H1 (cell line): Measurements from ENCODE around the gene KIF22. TPM values are rescaled to one million over a fixed set of nuclear protein-coding genes. Genes with fewer than 3 reads are reported as not detected.
"Not testable (repeated sequence)": the region's sequence is repeated elsewhere in the genome, so short reads cannot be mapped to it uniquely, and the experiment has no call there.

Experiments used
- CTCF ChIA-PET: fragments of 300-600 bp; sonication (Branson Sonifier 250); formaldehyde crosslinking; loops from one replicate; lab custom pipeline; 2021; ENCODE audit not compliant: partially characterized antibody; lab: Charles Lee
- POLR2A ChIA-PET: fragments of 300-600 bp; sonication (Branson Sonifier 250); formaldehyde crosslinking; loops from one replicate; lab custom pipeline; 2021; ENCODE audit warnings: inconsistent platforms; ENCODE audit not compliant: partially characterized antibody; lab: Charles Lee
- DNase-seq, 2 experiments: peaks; one replicate each; pipeline versions ENCODE4 v3.0.0 to v3.0.0-alpha.2; 2010 to 2022; ENCODE audit warnings: low spot score in 2 of 2, low read depth in 1 of 2, mixed read lengths in 1 of 2
- FAIRE-seq: peaks from 2 replicates; lab custom pipeline; 2011; peaks lifted over from hg19 to GRCh38; lab: Jason Lieb, UNC
- H2AFZ ChIP-seq: 2 replicates; pipeline ENCODE4 v1.8.1; 2012; ENCODE audit warnings: low read length, inconsistent platforms
- H2AK5ac ChIP-seq: 2 replicates; pipeline ENCODE4 v1.6.1; 2013; ENCODE audit warnings: low read depth, low read length
- H2BK120ac ChIP-seq: replicated peaks from 2 replicates; pipeline ENCODE3; 2013; ENCODE audit warnings: low read depth, low read length, inconsistent platforms
- H2BK12ac ChIP-seq: 2 replicates; pipeline ENCODE4 v1.6.1; 2013; ENCODE audit warnings: low read depth, low read length
- H2BK15ac ChIP-seq: 2 replicates; pipeline ENCODE4 v1.6.1; 2013; ENCODE audit warnings: low read length
- H2BK20ac ChIP-seq: 2 replicates; pipeline ENCODE4 v1.6.1; 2013; ENCODE audit warnings: low read length
- H2BK5ac ChIP-seq: 2 replicates; pipeline ENCODE4 v1.6.1; 2013; ENCODE audit warnings: low read depth, low read length
- H3K14ac ChIP-seq: 2 replicates; pipeline ENCODE4 v1.6.1; 2013; ENCODE audit warnings: inconsistent platforms; ENCODE audit not compliant: insufficient read length
- H3K18ac ChIP-seq: 2 replicates; pipeline ENCODE4 v1.6.1; 2013; ENCODE audit warnings: low read length; ENCODE audit errors: extremely low read depth
- H3K23ac ChIP-seq: 2 replicates; pipeline ENCODE4 v1.6.1; 2013; ENCODE audit warnings: inconsistent platforms; ENCODE audit not compliant: insufficient read length
- H3K23me2 ChIP-seq: 2 replicates; pipeline ENCODE4 v1.6.1; 2013; ENCODE audit warnings: low read depth, low read length
- H3K27ac ChIP-seq: 2 replicates; pipeline ENCODE4 v1.6.1; 2011; ENCODE audit warnings: low read depth, low read length, inconsistent platforms
- H3K27me3 ChIP-seq, 4 experiments: replicated peaks in 1 of 4; 1 replicate in 1 of 4; 2 replicates in 3 of 4; pipeline versions ENCODE4 v1.6.1 to v1.8.1; 2011 to 2013; ENCODE audit warnings: low read length in 3 of 4, mild to moderate bottlenecking in 3 of 4, inconsistent platforms in 2 of 4, mixed read lengths in 2 of 4, moderate library complexity in 1 of 4; ENCODE audit not compliant: control insufficient read depth in 3 of 4, insufficient read depth in 3 of 4; ENCODE audit errors: extremely low read depth in 1 of 4
- H3K36me3 ChIP-seq, 4 experiments: 2 replicates each; pipeline versions ENCODE4 v1.6.1 to v1.8.1; 2011 to 2013; ENCODE audit warnings: mild to moderate bottlenecking in 4 of 4, low read length in 3 of 4, moderate library complexity in 2 of 4, control low read depth in 1 of 4, inconsistent platforms in 1 of 4; ENCODE audit not compliant: insufficient read depth in 4 of 4, control insufficient read depth in 2 of 4
- H3K4ac ChIP-seq: replicated peaks from 2 replicates; pipeline ENCODE3; 2013; ENCODE audit warnings: low read length, low read depth, mixed read lengths, inconsistent platforms; ENCODE audit not compliant: insufficient read length
- H3K4me1 ChIP-seq, 4 experiments: replicated peaks in 1 of 4; 1 replicate in 1 of 4; 2 replicates in 3 of 4; pipeline versions ENCODE4 v1.6.1 to v1.8.1; 2011 to 2013; ENCODE audit warnings: low read length in 3 of 4, inconsistent platforms in 2 of 4, mixed read lengths in 1 of 4; ENCODE audit not compliant: insufficient read depth in 4 of 4, control insufficient read depth in 3 of 4
- H3K4me2 ChIP-seq, 2 experiments: 2 replicates each; pipeline versions ENCODE4 v1.6.1 to v1.8.1; 2011 to 2013; ENCODE audit warnings: low read depth in 2 of 2, low read length in 2 of 2, control low read depth in 1 of 2, inconsistent platforms in 1 of 2, mild to moderate bottlenecking in 1 of 2; ENCODE audit not compliant: insufficient read depth in 1 of 2
- H3K4me3 ChIP-seq, 4 experiments: fragments of 200-600, 300-600 bp in 1 of 4; sonication (generic), shearing (Covaris generic), sonication (Bioruptor Twin) in 1 of 4; 2 replicates each; pipeline versions ENCODE4 v1.5.1 to v1.8.1; 2011 to 2016; ENCODE audit warnings: low read length in 4 of 4, low read depth in 3 of 4, control low read depth in 2 of 4, inconsistent platforms in 2 of 4, mild to moderate bottlenecking in 2 of 4, mixed read lengths in 1 of 4, moderate library complexity in 1 of 4; ENCODE audit not compliant: insufficient read depth in 2 of 4; ENCODE audit errors: extremely low read depth in 1 of 4
- H3K56ac ChIP-seq: replicated peaks from 2 replicates; pipeline ENCODE3; 2013; ENCODE audit warnings: low read depth, mild to moderate bottlenecking, mixed read lengths, low read length, inconsistent platforms; ENCODE audit not compliant: insufficient read length
- H3K79me1 ChIP-seq: 2 replicates; pipeline ENCODE4 v1.6.1; 2013; ENCODE audit warnings: low read depth, low read length, control low read depth
- H3K79me2 ChIP-seq, 2 experiments: 2 replicates each; pipeline versions ENCODE4 v1.6.1 to v1.8.1; 2012 to 2013; ENCODE audit warnings: low read length in 2 of 2, mild to moderate bottlenecking in 2 of 2, inconsistent platforms in 1 of 2; ENCODE audit not compliant: insufficient read depth in 2 of 2, control insufficient read depth in 1 of 2
- H3K9ac ChIP-seq, 4 experiments: replicated peaks in 1 of 4; 1 replicate in 1 of 4; 2 replicates in 3 of 4; pipeline versions ENCODE4 v1.6.1 to v1.8.1; 2011 to 2013; ENCODE audit warnings: low read depth in 3 of 4, low read length in 3 of 4, control low read depth in 2 of 4, mild to moderate bottlenecking in 2 of 4, moderate library complexity in 2 of 4, inconsistent platforms in 1 of 4; ENCODE audit errors: extremely low read depth in 1 of 4
- H3K9me3 ChIP-seq, 2 experiments: 2 replicates each; pipeline versions ENCODE4 v1.6.1 to v1.8.1; 2012 to 2013; ENCODE audit warnings: mild to moderate bottlenecking in 2 of 2, moderate library complexity in 2 of 2, control low read depth in 1 of 2, inconsistent platforms in 1 of 2, low read depth in 1 of 2, low read length in 1 of 2, mixed read lengths in 1 of 2; ENCODE audit not compliant: insufficient read depth in 2 of 2
- H4K20me1 ChIP-seq, 2 experiments: replicated peaks in 1 of 2; 2 replicates each; pipeline versions ENCODE3 to v1.8.1; 2011 to 2013; ENCODE audit warnings: inconsistent platforms in 2 of 2, low read length in 2 of 2, mild to moderate bottlenecking in 1 of 2; ENCODE audit not compliant: insufficient read depth in 2 of 2, control insufficient read depth in 1 of 2
- H4K5ac ChIP-seq: 2 replicates; pipeline ENCODE4 v1.6.1; 2013; ENCODE audit warnings: low read length, low read depth, mixed read lengths, inconsistent platforms; ENCODE audit not compliant: insufficient read length
- H4K8ac ChIP-seq: 2 replicates; pipeline ENCODE4 v1.8.0; 2013; ENCODE audit warnings: mild to moderate bottlenecking, moderate library complexity, low read length, inconsistent platforms; ENCODE audit not compliant: insufficient read depth; ENCODE audit errors: extremely low read depth
- H4K91ac ChIP-seq: replicated peaks from 2 replicates; pipeline ENCODE3; 2013; ENCODE audit warnings: low read length, mixed read lengths, inconsistent platforms; ENCODE audit not compliant: insufficient read length
- WGBS, 2 experiments: shearing (Covaris generic) in 1 of 2; methylation state at CpG; one replicate each; pipeline versions ENCODE4 v1.1.6 to v1.1.7; 2013 to 2015; ENCODE audit warnings: low lambda C conversion rate in 2 of 2, mixed read lengths in 2 of 2, inconsistent platforms in 1 of 2, low coverage in 1 of 2, missing lambda C conversion rate in 1 of 2; ENCODE audit not compliant: insufficient replicate concordance in 2 of 2, insufficient coverage in 1 of 2, insufficient read length in 1 of 2; ENCODE audit errors: extremely low coverage in 1 of 2, missing lambda C conversion rate in 1 of 2; 5-methylcytosine and 5-hydroxymethylcytosine counted together
- polyA plus RNA-seq, 7 experiments: library from polyadenylated mRNA; depleted of rRNA in 3 of 7; stranded (reverse) in 5 of 7; unstranded in 2 of 7; fragments of >200 nt in 5 of 7; fragments of 200-250 nt in 2 of 7; gene quantifications; 1 replicate in 5 of 7; 2 replicates in 1 of 7; 4 replicates in 1 of 7; pipeline versions ENCODE4 v1.2.1 to v1.2.3, GENCODE V29; 2011 to 2013; ENCODE audit warnings: missing spikeins in 2 of 7, mixed read lengths in 2 of 7
- total RNA-seq: library from RNA; stranded (reverse); fragmentation: NEBNext Ultra II Directional; extraction: Animal tissue kit (Norgen Biotek cat#: 25700); gene quantifications from 2 replicates; pipeline ENCODE4 v1.2.1, GENCODE V29; 2021

Gene KIF22
- total and polyA plus RNA-seq, 2 of the 8 experiments (the other 6 are each of a cell fraction or from before 2014, with no cell fraction given) = 139 to 142 TPM

GRCh38 chr16:29793153-29793552, 2.6 kb downstream of the KIF22 start:
- POLR2A ChIA-PET = interaction anchor here (0.6 to 4.3 kb wide), 8 partner anchors 11 to 642 kb away, joined by 3 to 25 read pairs (median 4); partner anchors contain the start of genes MAZ and PAGR1
- Histone ChIP-seq H4K20me1 (peaks cover 3 to 19% of the 10 kb centered on the region in 2 experiments), H3K23me2 (peaks cover 14% of the 10 kb centered on the region), H3K4me1 (peaks cover 0 to 13% (median 5%) of the 10 kb centered on the region in 4 experiments; a peak in 6 of 7 replicates), H3K79me2 (peaks cover 28 to 58% of the 10 kb centered on the region in 2 experiments), H3K36me3 (peaks cover 15 to 29% (median 20%) of the 10 kb centered on the region in 4 experiments), H3K79me1 (peaks cover 12% of the 10 kb centered on the region; the same call in 1 of the 2 replicates)
- H3K4me2 ChIP-seq, H2BK12ac ChIP-seq, H3K4ac ChIP-seq, H3K27ac ChIP-seq, H3K4me3 ChIP-seq, H4K8ac ChIP-seq, H2BK120ac ChIP-seq, H3K23ac ChIP-seq, H2AK5ac ChIP-seq, H3K14ac ChIP-seq, H3K27me3 ChIP-seq, H4K5ac ChIP-seq, H2BK15ac ChIP-seq, H3K9ac ChIP-seq, H3K9me3 ChIP-seq, FAIRE-seq, H2BK5ac ChIP-seq, H3K56ac ChIP-seq, H2BK20ac ChIP-seq, H4K91ac ChIP-seq, H2AFZ ChIP-seq, DNase-seq, H3K18ac ChIP-seq: not testable (repeated sequence)
- WGBS, 2 experiments = 96% methylated on average over 18 of the region's 18 CpGs; no CpG with 5 or more reads in 1 of the 2 experiments
- CTCF ChIA-PET = interaction anchor here (1.2 to 1.5 kb wide), 5 partner anchors 11 to 213 kb away, joined by 3 to 4 read pairs (median 3); partner anchors contain the start of gene PAGR1
